Measurements from ENCODE around the gene PRKAG2. TPM values are rescaled to one million over a fixed set of nuclear protein-coding genes. Genes with fewer than 3 reads are reported as not detected.

The PRKAG2 gene
- total RNA-seq, 1 donor from 2014 or later: 15.7 TPM

DNA sequence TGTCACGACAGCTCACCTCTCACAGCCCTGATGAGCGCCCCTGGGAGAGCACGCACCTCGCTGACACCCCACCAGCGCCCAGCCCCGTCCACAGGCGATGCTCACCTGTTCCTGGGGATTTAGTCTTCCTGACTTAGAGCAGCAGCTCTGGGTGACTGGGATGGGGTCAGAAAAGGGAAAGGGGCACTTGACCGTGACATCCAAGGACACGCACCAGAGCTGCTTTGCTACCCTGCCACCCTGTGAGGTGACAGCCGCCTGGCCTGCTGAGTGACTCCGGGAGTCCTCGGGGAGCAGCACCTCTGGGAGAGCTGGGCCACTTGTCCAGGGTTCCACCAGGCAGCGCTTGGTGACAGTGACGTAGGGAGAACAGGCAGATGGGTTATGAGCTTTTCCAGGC is 148.2 kb downstream of the PRKAG2 start:
- Mint-ChIP-seq H3K36me3 (no peaks in the 10 kb centered on the region), H3K9me3 (no peaks in the 10 kb centered on the region), H3K27ac (peak overlapping the region; percentile 10), H3K27me3 (ENCODE audit: low read depth) (no peaks in the 10 kb centered on the region), H3K4me3 (no peak overlapping the region), H3K4me1 (peaks cover 22% of the 10 kb centered on the region)
- no peak for DNase-seq (ENCODE audit: low spot score in 2 of 2, unreplicated experiment in 2 of 2)
- TF ChIP-seq, protein P1, sequence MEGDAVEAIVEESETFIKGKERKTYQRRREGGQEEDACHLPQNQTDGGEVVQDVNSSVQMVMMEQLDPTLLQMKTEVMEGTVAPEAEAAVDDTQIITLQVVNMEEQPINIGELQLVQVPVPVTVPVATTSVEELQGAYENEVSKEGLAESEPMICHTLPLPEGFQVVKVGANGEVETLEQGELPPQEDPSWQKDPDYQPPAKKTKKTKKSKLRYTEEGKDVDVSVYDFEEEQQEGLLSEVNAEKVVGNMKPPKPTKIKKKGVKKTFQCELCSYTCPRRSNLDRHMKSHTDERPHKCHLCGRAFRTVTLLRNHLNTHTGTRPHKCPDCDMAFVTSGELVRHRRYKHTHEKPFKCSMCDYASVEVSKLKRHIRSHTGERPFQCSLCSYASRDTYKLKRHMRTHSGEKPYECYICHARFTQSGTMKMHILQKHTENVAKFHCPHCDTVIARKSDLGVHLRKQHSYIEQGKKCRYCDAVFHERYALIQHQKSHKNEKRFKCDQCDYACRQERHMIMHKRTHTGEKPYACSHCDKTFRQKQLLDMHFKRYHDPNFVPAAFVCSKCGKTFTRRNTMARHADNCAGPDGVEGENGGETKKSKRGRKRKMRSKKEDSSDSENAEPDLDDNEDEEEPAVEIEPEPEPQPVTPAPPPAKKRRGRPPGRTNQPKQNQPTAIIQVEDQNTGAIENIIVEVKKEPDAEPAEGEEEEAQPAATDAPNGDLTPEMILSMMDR (IDR thresholded peaks at IDR 0.05; ENCODE audit: unreplicated experiment): no peak

DNA sequence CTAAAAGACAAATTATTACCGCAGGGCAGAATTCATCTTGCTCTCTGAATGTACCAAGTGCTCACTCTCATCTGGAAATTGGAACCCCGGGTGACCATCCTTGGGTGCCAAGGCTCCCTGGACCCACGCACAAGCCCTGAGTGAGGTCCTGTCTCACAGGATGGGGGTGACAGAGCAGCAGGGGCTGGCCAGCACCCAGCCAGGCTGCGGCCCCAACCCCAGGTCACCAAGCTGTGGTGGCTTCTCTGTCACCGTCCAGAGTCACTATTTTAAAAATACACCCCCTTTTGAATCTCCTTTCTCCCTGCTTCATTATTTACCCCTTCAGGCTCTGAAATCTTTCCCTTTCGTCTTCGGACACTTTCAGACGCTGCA is 148.6 kb downstream of the PRKAG2 start:
- no peak overlapping the region for H3K4me3 Mint-ChIP-seq
- H3K36me3 Mint-ChIP-seq: no peaks in the 10 kb centered on the region
- no peaks in the 10 kb centered on the region for H3K27me3 Mint-ChIP-seq (ENCODE audit: low read depth)
- H3K9me3 Mint-ChIP-seq: no peaks in the 10 kb centered on the region
- TF ChIP-seq, protein P1 (IDR thresholded peaks at IDR 0.05; ENCODE audit: unreplicated experiment): no peak
- peak overlapping the region; percentile 43 for H3K27ac Mint-ChIP-seq
- DNase-seq (ENCODE audit: low spot score in 2 of 2, unreplicated experiment in 2 of 2): no peak
- peaks cover 22% of the 10 kb centered on the region for H3K4me1 Mint-ChIP-seq

DNA sequence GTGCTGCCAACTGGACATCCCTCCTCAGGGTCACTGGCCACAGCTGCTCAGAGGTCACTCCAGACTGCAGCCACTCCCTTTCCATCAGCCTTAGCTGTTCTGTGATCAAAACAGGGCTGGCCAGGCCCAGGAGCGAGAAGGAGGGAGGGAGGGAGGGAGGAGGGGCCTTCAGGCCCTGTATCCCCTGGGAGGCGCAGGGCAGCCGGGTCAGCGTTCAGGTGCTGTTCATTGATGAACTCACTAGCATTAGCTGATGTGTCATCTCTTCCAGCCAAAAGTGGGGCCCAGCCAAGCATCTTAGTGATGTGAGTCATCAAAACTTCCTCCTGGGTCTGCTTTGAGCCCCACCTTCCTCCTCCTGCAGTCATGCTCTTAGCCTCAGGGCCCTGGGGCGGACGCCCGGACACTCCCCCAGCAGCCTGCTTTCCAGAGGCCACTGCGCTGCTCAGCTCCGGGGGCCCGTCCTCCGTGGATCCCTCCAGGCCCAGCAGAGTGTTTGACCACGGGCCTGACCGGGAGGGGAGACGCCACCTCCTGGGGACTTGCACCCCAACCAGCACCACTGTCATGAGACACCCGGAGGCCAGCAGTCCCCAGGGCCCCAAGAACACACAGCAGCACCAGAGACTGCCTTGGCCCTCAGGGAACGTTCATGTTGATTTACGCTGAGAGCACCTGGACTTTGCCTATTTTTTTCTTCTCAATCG is 149.2 kb downstream of the PRKAG2 start:
- Mint-ChIP-seq H3K27ac (peak overlapping the region; percentile 43), H3K4me3 (no peak overlapping the region), H3K9me3 (no peaks in the 10 kb centered on the region), H3K27me3 (ENCODE audit: low read depth) (no peaks in the 10 kb centered on the region), H3K4me1 (peaks cover 22% of the 10 kb centered on the region), H3K36me3 (no peaks in the 10 kb centered on the region)
- peak in 1 of 2 experiments; percentile 62 for DNase-seq (ENCODE audit: low spot score in 2 of 2, unreplicated experiment in 2 of 2)
- TF ChIP-seq, protein P1 (IDR thresholded peaks at IDR 0.05; ENCODE audit: unreplicated experiment): no peak

DNA sequence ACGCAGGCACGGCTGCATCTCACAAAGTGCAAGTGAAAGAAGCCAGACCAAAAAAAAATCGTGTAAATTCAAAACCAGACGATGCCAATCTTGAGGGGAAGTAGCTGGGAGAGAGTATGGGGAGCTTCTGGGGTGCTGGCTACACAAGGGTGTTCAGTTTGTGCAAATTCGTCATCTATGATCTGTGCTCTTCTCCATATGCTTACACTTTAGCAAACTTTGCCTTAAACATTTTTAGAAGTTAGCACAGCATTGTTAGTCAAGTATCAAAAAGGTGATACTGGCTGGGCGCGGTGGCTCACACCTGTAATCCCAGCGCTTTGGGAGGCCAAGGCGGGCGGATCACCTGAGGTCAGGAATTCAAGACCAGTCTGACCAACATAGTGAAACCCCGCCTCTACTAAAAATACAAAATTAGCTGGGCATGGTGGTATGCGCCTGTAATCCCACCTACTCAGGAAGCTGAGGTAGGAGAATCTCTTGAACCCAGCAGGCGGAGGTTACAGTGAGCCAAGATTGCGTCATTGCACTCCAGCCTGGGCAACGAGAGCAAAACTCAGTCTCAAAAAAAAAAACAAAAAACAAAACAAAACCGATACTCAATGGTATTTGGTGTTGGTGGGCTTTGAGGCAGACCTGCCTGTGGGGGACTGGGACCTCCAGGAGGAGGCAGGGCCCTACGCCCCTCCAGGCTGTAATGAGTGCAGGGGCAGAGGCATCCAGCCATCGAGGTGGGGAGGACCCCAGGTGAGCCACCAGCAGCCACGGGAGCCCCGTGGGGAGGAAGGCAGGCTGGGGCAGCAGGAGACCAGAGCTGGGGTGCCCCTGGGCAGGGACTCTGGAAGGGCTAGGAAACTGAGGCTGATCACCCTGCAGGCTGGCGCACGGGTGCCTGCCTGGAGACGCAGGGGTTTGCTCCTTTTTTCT is 150.0 kb downstream of the PRKAG2 start:
- Mint-ChIP-seq H3K9me3 (no peaks in the 10 kb centered on the region), H3K4me3 (no peak overlapping the region), H3K27ac (peak overlapping the region; percentile 59), H3K4me1 (peaks cover 22% of the 10 kb centered on the region), H3K36me3 (no peaks in the 10 kb centered on the region), H3K27me3 (ENCODE audit: low read depth) (no peaks in the 10 kb centered on the region)
- TF ChIP-seq, protein P1 (IDR thresholded peaks at IDR 0.05; ENCODE audit: unreplicated experiment): no peak
- no peak for DNase-seq (ENCODE audit: low spot score in 2 of 2, unreplicated experiment in 2 of 2)

DNA sequence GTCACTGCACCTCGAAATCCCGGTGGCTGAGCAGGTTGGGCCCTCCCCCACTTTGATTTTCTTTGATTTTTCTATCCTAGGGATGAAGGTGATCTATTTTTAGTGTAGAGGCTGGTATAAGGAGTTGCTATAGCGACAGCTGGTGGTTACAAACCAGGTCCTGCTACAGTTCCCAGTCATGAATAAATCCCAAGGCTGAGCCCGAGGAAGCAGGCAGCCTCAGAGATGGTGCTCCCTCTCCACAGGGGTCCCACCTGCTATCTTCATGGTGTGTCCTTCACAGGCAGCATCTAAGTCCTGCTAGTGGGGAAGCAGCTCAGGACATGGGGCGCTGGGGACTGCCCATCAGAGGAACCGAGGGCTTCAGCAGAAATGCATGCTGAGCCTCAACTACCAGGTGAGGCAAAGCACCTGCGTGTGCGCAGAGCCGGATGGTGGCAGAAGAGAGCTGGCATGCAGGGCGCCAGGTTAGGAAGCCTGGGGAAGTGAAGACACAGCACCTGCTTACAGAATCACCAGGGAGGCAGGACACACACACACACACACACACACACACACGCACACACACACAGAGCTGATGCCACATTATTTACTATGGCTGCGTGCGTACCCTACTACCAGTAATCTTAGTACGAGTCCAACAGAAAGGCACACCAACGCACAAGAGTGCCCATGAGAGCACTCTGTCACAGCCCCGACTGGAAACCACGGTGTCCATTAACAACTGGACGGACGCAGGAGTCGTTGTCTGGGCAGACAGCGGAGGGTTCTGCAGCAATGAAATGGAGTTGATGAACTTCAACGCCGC is 150.9 kb downstream of the PRKAG2 start:
- H3K9me3 Mint-ChIP-seq: no peaks in the 10 kb centered on the region
- no peaks in the 10 kb centered on the region for H3K27me3 Mint-ChIP-seq (ENCODE audit: low read depth)
- no peak overlapping the region for H3K27ac Mint-ChIP-seq
- peaks cover 22% of the 10 kb centered on the region for H3K4me1 Mint-ChIP-seq
- TF ChIP-seq, protein P1 (IDR thresholded peaks at IDR 0.05; ENCODE audit: unreplicated experiment): no peak
- H3K4me3 Mint-ChIP-seq: no peak overlapping the region
- H3K36me3 Mint-ChIP-seq: no peaks in the 10 kb centered on the region
- DNase-seq (ENCODE audit: low spot score in 2 of 2, unreplicated experiment in 2 of 2): no peak
